GM18907 (cell line): ENCODE data around the gene KIF3A.

Source experiments
- ATAC-seq: cut with Tn5 transposase; IDR thresholded peaks from one replicate; pipeline ENCODE4 v1.9.1; 2021; ENCODE audit warnings: mild to moderate bottlenecking, moderate library complexity; ENCODE audit not compliant: unreplicated experiment

KIF3A gene

DNA sequence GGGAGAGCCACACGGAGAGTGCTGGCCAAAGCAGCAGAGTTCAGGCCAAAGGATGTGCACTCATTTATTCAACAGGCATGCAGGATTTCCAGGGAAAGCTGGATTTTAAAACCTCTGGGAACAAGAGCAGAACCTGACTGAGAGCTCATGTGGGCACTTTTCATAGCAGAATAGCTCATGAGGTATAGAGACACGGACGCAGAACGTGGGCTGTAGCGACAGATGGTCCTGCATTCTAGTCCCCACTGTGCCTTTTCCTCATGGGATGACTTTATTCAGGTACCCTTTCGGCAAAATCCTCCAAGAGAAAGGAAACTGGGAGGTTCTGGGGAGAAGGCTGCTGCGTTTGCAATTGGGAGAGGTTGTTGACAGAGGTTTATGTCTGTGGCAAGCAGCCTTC, 58.2 kb downstream of the KIF3A start:
- ATAC-seq, result no peak

DNA sequence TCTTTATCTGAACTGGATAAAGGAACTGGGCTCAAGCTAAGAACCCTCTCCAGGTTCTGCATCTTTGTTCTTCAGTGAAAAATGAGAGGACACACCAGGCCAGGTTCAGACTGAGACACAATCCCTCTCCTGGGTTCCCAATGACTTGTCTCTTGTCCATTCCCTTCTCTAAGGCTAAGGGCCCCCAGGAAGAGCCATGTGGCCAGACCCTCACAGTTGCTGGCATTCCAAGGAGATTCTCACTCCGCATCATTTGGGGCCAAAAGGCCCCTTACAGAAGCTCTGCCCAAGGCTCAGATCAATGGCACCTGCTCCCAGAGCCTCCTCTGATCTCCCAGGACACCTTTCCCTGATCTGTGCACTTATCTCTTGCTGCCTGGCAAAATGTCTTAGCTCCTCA, 58.6 kb downstream of the KIF3A start:
- ATAC-seq, result no peak

GRCh38 chr5:132677682-132678400, 59.5 kb downstream of the KIF3A start:
- ATAC-seq, result no peak

GRCh38 chr5:132677191-132677590, 60.2 kb downstream of the KIF3A start:
- ATAC-seq, result no peak

- ATAC-seq, result no peak
Observed at GRCh38 chr5:132675936-132676689, 61.2 kb downstream of the KIF3A start.

GRCh38 chr5:132674671-132675506, 62.5 kb downstream of the KIF3A start:
- ATAC-seq, result peak; percentile 85

DNA sequence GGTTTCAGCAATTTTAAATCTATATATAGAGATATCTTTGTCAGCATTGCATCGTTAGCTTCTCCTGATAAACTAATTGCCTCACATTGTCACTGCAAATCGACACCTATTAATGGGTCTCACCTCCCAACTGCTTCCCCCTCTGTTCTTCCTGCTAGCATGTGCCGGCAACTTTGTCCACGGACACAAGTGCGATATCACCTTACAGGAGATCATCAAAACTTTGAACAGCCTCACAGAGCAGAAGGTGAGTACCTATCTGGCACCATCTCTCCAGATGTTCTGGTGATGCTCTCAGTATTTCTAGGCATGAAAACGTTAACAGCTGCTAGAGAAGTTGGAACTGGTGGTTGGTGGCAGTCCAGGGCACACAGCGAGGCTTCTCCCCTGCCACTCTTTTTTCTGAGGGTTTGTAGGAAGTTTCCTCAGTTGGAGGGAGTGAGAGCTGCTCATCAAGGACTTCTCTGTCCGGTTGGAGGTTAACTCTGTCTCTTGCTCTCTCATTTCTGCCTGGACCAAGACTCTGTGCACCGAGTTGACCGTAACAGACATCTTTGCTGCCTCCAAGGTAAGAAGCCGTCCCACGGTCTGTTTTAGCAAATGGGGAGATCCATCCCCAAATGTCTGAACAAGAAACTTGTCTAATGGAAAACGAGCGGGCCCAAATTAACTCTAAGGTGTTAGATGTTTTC, 63.3 kb downstream of the KIF3A start, which contains the start of gene IL4:
IL4 (plus strand) TSS at position 51 of the 692 bp plus-strand sequence; CDS start at position 113, 62 bp downstream.
- no peak for ATAC-seq

DNA sequence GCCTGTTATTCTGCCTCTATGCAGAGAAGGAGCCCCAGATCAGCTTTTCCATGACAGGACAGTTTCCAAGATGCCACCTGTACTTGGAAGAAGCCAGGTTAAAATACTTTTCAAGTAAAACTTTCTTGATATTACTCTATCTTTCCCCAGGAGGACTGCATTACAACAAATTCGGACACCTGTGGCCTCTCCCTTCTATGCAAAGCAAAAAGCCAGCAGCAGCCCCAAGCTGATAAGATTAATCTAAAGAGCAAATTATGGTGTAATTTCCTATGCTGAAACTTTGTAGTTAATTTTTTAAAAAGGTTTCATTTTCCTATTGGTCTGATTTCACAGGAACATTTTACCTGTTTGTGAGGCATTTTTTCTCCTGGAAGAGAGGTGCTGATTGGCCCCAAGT, 63.9 kb downstream of the KIF3A start:
- ATAC-seq, result no peak

GRCh38 chr5:132671000-132671399, 66.3 kb downstream of the KIF3A start:
- no peak for ATAC-seq

GRCh38 chr5:132669966-132670882, 67.1 kb downstream of the KIF3A start:
- no peak for ATAC-seq

DNA sequence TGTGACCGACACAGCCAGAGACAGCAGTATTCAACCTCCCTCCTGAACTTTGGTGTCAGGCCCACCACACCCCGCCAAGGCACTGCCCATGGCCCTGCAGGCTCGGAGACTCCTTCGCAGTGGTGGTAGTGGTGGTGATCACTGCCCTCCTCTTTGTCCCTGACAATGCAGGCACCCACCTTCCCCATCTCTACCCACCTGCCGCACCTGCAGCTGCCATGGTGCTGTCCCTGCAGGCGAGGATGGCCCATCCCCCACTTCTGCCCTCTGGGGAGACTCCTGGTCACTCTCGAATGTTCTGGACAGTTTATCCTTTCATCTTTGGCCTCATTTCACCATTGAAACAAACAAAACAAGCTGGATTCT, 67.9 kb downstream of the KIF3A start:
- no peak for ATAC-seq

GRCh38 chr5:132668706-132669454, 68.5 kb downstream of the KIF3A start:
- ATAC-seq, result no peak

DNA sequence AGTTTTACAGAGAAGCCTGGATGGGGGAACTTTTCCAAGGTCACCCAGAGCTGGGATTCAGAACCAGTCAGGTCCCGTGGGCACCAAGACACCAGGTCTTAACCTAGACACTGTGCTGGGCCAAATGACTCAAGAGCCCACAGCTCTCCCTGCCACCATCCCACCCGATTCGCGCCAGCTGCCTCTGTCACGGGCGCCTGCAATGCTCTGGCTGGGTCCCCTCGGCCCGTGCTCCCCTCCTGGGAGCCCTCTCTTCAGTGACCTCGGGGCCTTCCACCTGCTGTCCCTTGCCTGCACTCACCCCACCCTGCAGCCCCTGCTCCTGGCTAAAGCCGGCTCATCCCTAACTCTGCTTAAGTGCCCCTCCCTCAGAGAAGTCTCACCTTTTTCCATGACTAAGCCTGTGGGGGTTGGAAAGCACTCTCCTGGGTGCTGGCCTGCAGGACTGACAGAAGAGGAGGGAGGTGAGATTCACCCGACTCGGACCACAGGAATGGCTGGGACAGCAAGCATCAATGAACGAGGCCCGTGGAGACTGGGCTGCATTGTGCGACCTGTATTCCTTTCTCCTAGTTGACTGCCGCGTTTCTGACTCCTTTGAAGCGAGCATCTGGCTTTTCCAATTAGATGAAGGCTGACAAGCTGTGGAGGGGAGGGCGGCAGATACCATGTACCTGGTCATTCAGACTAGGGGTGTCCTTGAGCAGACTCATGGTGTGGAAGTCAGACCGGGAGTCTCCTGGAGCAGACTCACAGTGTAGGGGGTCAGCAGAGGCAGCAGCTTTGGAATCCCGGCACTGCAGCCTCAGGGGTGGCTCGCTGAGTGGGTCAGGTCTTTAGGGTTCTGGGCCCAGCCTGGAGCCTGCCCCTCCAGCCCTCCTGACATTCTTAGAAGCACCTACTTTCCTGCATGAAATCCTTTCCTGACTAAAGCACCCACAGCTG, 69.3 kb downstream of the KIF3A start:
- ATAC-seq, result no peak

- ATAC-seq, result no peak
Observed at GRCh38 chr5:132667309-132667708, 70.0 kb downstream of the KIF3A start.

DNA sequence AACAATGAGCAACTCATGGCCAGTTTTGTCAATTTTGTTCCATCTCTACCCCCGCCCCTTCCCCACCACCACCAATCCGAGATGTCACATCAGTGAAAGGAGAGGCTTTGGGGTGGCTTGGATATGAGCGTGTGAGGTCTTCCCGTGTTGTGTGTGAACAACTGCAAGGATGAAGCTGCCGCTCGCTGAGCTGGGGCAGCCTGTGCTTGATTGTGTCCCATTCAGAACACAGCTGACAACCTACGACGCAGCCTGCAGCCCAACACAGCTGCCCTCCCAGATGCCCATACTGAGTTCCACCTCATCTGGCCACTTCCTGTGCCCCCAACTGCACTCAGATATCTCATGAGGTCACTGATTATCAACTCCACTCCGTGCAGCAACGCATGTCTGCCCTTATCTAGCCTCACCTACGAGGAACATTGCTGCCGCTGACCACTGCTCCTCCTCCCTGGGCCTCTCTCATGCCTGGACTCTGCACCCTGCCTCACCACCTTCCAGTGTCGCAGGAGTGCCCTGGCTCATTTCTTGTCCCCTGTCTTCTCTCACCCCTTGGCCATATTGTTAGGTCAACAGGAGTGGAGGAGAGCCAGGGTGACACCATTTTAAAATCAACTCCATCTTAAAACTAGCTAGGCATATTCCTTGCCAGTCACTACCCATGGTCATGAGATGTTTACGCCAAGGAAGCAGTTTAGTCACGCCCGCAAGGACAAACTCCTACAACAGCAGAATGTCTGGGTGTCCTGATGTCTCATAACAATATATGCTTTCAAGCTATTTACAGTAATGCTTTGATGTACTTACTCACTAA, 70.8 kb downstream of the KIF3A start:
- no peak for ATAC-seq

DNA sequence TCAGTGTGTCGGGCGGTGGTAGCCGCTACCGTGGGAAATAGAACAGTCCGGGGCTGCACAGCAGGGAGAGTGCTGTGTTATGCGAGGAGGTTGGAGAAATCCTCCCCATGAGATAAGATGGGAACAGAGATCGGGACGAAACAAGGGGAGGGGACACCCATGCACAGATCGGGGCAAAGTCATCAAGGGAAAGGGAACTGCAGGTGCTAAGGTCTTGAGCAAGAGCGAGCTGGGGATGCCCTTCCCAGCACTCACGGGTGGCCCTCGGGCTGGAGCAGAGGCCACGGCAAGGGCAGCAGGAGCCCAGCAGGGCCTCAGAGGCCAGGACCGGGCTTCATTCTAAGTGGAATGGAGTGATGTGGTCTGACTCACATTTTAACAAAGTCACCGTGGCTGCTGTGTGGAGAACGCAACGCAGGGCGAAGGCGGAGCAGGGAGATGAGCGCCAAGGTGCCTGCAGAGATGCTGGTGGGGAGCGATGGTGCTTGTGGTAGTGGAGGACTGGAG, 71.7 kb downstream of the KIF3A start:
- no peak for ATAC-seq

GRCh38 chr5:132664696-132665209, 72.6 kb downstream of the KIF3A start:
- ATAC-seq, result no peak
